Activated naive CD4-positive, alpha-beta T cell (primary cell): ENCODE measurements around the gene GJD2.

ENCODE experiments used
- DNase-seq, 4 experiments: peaks; one replicate each; lab custom pipeline; 2025; lab: John Stamatoyannopoulos, UW

Gene GJD2

GRCh38 chr15:34754674-34755418 lies at the start of gene GJD2:
Gene GJD2, minus strand, starts transcription at chr15:34754998. Its CDS starts 510 bp downstream, at chr15:34754488.
- no peak for DNase-seq

- DNase-seq = no peak
Measured at GRCh38 chr15:34804113-34804512, 49.3 kb upstream of the GJD2 start.

GRCh38 chr15:34802803-34803750 lies 48.3 kb upstream of the GJD2 start:
- DNase-seq = no peak

- DNase-seq = no peak
Measured at GRCh38 chr15:34802371-34802770, 47.6 kb upstream of the GJD2 start.

- DNase-seq = no peak
Measured at GRCh38 chr15:34799149-34800101, 44.6 kb upstream of the GJD2 start.

- no peak for DNase-seq
Measured at GRCh38 chr15:34796847-34797435, 42.1 kb upstream of the GJD2 start.

GRCh38 chr15:34795267-34796081 lies 40.7 kb upstream of the GJD2 start, which contains the start of gene ACTC1:
Gene ACTC1, minus strand, starts transcription at chr15:34795549. Its CDS starts 741 bp downstream, at chr15:34794808.
- DNase-seq = no peak

- DNase-seq = no peak
Measured at GRCh38 chr15:34794590-34795206, 39.9 kb upstream of the GJD2 start.

- no peak for DNase-seq
Measured at GRCh38 chr15:34793901-34794300, 39.1 kb upstream of the GJD2 start.

GRCh38 chr15:34793071-34793470 lies 38.3 kb upstream of the GJD2 start:
- no peak for DNase-seq

GRCh38 chr15:34791701-34792100 lies 36.9 kb upstream of the GJD2 start:
- no peak for DNase-seq

- no peak for DNase-seq
Measured at GRCh38 chr15:34790121-34790520, 35.3 kb upstream of the GJD2 start.

- DNase-seq = no peak
Measured at GRCh38 chr15:34789326-34789725, 34.5 kb upstream of the GJD2 start.

GRCh38 chr15:34786206-34786605 lies 31.4 kb upstream of the GJD2 start:
- DNase-seq = no peak

- DNase-seq = no peak
Measured at GRCh38 chr15:34783991-34784390, 29.2 kb upstream of the GJD2 start.

- no peak for DNase-seq
Measured at GRCh38 chr15:34783431-34783830, 28.6 kb upstream of the GJD2 start.

- DNase-seq = no peak
Measured at GRCh38 chr15:34782901-34783300, 28.1 kb upstream of the GJD2 start.

- no peak for DNase-seq
Measured at GRCh38 chr15:34780725-34781124, 25.9 kb upstream of the GJD2 start.

GRCh38 chr15:34776606-34777105 lies 21.9 kb upstream of the GJD2 start:
- no peak for DNase-seq

GRCh38 chr15:34773917-34774316 lies 19.1 kb upstream of the GJD2 start:
- no peak for DNase-seq
